Stromal cell of bone marrow (primary cell): Measurements from ENCODE around the gene CTNNA1.
A peak's percentile ranks its signal among the peaks of the same experiment; 100 is the strongest.
"Not testable (repeated sequence)": the region's sequence is repeated elsewhere in the genome, so short reads cannot be mapped to it uniquely, and the experiment has no call there.

ENCODE experiments used
- DNase-seq: peaks from one replicate; pipeline ENCODE4 v3.0.0-alpha.2; 2012; ENCODE audit warnings: low read depth

The CTNNA1 gene

GRCh38 chr5:138752951-138753793 is at the start of gene CTNNA1:
Gene CTNNA1 (plus strand): TSS chr5:138753425. CDS start chr5:138781925, 28,500 bp downstream.
- DNase-seq: peak; percentile 39

GRCh38 chr5:138703777-138704176 is 49.4 kb upstream of the CTNNA1 start:
- DNase-seq: not testable (repeated sequence)

- no peak for DNase-seq
Measured at GRCh38 chr5:138705007-138705406, 48.2 kb upstream of the CTNNA1 start.

GRCh38 chr5:138705567-138705966 is 47.7 kb upstream of the CTNNA1 start:
- no peak for DNase-seq

GRCh38 chr5:138706655-138707480 is 46.4 kb upstream of the CTNNA1 start:
- peak; percentile 96 for DNase-seq

GRCh38 chr5:138708791-138709190 is 44.4 kb upstream of the CTNNA1 start:
- DNase-seq: no peak

- DNase-seq: no peak
Measured at GRCh38 chr5:138709202-138709601, 44.0 kb upstream of the CTNNA1 start.

- DNase-seq: no peak
Measured at GRCh38 chr5:138711087-138711486, 42.1 kb upstream of the CTNNA1 start.

GRCh38 chr5:138711811-138712210 is 41.4 kb upstream of the CTNNA1 start:
- no peak for DNase-seq

GRCh38 chr5:138712324-138712723 is 40.9 kb upstream of the CTNNA1 start:
- no peak for DNase-seq

GRCh38 chr5:138712791-138713190 is 40.4 kb upstream of the CTNNA1 start:
- DNase-seq: no peak

GRCh38 chr5:138713247-138713646 is 40.0 kb upstream of the CTNNA1 start:
- no peak for DNase-seq

- no peak for DNase-seq
Measured at GRCh38 chr5:138714694-138715093, 38.5 kb upstream of the CTNNA1 start.

GRCh38 chr5:138715931-138716432 is 37.2 kb upstream of the CTNNA1 start:
- DNase-seq: not testable (repeated sequence)

GRCh38 chr5:138716456-138716924 is 36.7 kb upstream of the CTNNA1 start:
- DNase-seq: no peak

- no peak for DNase-seq
Measured at GRCh38 chr5:138717399-138717798, 35.8 kb upstream of the CTNNA1 start.

GRCh38 chr5:138719811-138720210 is 33.4 kb upstream of the CTNNA1 start:
- DNase-seq: no peak

GRCh38 chr5:138720840-138721239 is 32.4 kb upstream of the CTNNA1 start:
- DNase-seq: no peak

- DNase-seq: no peak
Measured at GRCh38 chr5:138721979-138722378, 31.2 kb upstream of the CTNNA1 start.

- no peak for DNase-seq
Measured at GRCh38 chr5:138722544-138723177, 30.6 kb upstream of the CTNNA1 start.

GRCh38 chr5:138724470-138725146 is 28.6 kb upstream of the CTNNA1 start:
- DNase-seq: peak; percentile 64
